ENCODE results near the gene MYMX. TPM values are rescaled to one million over a fixed set of nuclear protein-coding genes. Genes with fewer than 3 reads are reported as not detected.
"Not testable (repeated sequence)": the region's sequence is repeated elsewhere in the genome, so short reads cannot be mapped to it uniquely, and the experiment has no call there.

MYMX gene
- total RNA-seq, 2 donors from 2014 or later: 1.7 to 1.8 TPM

GRCh38 chr6:44183783-44184182 is 32.9 kb upstream of the MYMX start:
- Mint-ChIP-seq H3K4me1 (peaks cover 31% of the 10 kb centered on the region), H3K27me3 (ENCODE audit: insufficient read depth) (no peaks in the 10 kb centered on the region), H3K27ac (no peak overlapping the region), H3K36me3 (ENCODE audit: low read depth) (no peaks in the 10 kb centered on the region), H3K9me3 (no peaks in the 10 kb centered on the region), H3K4me3 (no peak overlapping the region)
- H3K4me1 ChIP-seq (ENCODE audit: control insufficient read depth, insufficient read depth, low read length): peaks cover 10% of the 10 kb centered on the region
- WGBS, 2 experiments (ENCODE audit: insufficient coverage in 1 of 2, insufficient read length in 1 of 2): 78 to 79% methylated on average over 6 to 9 of the region's 9 CpGs
- peak; percentile 27 for TF ChIP-seq CTCF (conservative IDR thresholded peaks at IDR 0.05)
- peak; percentile 62 for DNase-seq
- no peak overlapping the region for H3K27ac ChIP-seq (ENCODE audit: low read depth, low read length)
- H3K9ac ChIP-seq (ENCODE audit: extremely low read depth, low read length, poor library complexity, severe bottlenecking): no peak overlapping the region
- no peaks in the 10 kb centered on the region for H3K9me3 ChIP-seq (ENCODE audit: control insufficient read depth, low read length)
- H3K36me3 ChIP-seq (ENCODE audit: control insufficient read depth, insufficient read depth, low read length): no peaks in the 10 kb centered on the region
- H3K4me3 ChIP-seq (ENCODE audit: low read length): no peak overlapping the region
- no peaks in the 10 kb centered on the region for H3K27me3 ChIP-seq (ENCODE audit: control insufficient read depth, insufficient read depth, low read length, poor library complexity, severe bottlenecking)

- not testable (repeated sequence) for H3K27me3 ChIP-seq (ENCODE audit: control insufficient read depth, insufficient read depth, low read length, poor library complexity, severe bottlenecking); H3K27me3 Mint-ChIP-seq (ENCODE audit: insufficient read depth); H3K9me3 ChIP-seq (ENCODE audit: control insufficient read depth, low read length); H3K4me3 Mint-ChIP-seq; H3K27ac Mint-ChIP-seq; H3K9me3 Mint-ChIP-seq; H3K4me3 ChIP-seq (ENCODE audit: low read length); H3K36me3 ChIP-seq (ENCODE audit: control insufficient read depth, insufficient read depth, low read length); H3K9ac ChIP-seq (ENCODE audit: extremely low read depth, low read length, poor library complexity, severe bottlenecking); H3K27ac ChIP-seq (ENCODE audit: low read depth, low read length); H3K4me1 ChIP-seq (ENCODE audit: control insufficient read depth, insufficient read depth, low read length); H3K36me3 Mint-ChIP-seq (ENCODE audit: low read depth)
- H3K4me1 Mint-ChIP-seq: peaks cover 35% of the 10 kb centered on the region
- peak; percentile 49 for DNase-seq
- 77 to 98% methylated on average over 4 to 7 of the region's 7 CpGs for WGBS, 2 experiments (ENCODE audit: insufficient coverage in 1 of 2, insufficient read length in 1 of 2)
These were observed 31.4 kb upstream of the MYMX start for GRCh38 chr6:44185356-44185755.

GRCh38 chr6:44185953-44186634 is 30.6 kb upstream of the MYMX start:
- Mint-ChIP-seq H3K4me1 (peaks cover 35% of the 10 kb centered on the region), H3K27ac (peak overlapping the region; percentile 93), H3K4me3 (peak overlapping the region; percentile 27), H3K36me3 (ENCODE audit: low read depth) (no peaks in the 10 kb centered on the region), H3K27me3 (ENCODE audit: insufficient read depth) (no peaks in the 10 kb centered on the region), H3K9me3 (no peaks in the 10 kb centered on the region)
- Histone ChIP-seq H3K4me3 (ENCODE audit: low read length) (no peak overlapping the region), H3K9me3 (ENCODE audit: control insufficient read depth, low read length) (no peaks in the 10 kb centered on the region), H3K27me3 (ENCODE audit: control insufficient read depth, insufficient read depth, low read length, poor library complexity, severe bottlenecking) (no peaks in the 10 kb centered on the region), H3K4me1 (ENCODE audit: control insufficient read depth, insufficient read depth, low read length) (peaks cover 10% of the 10 kb centered on the region), H3K9ac (ENCODE audit: extremely low read depth, low read length, poor library complexity, severe bottlenecking) (no peak overlapping the region), H3K36me3 (ENCODE audit: control insufficient read depth, insufficient read depth, low read length) (no peaks in the 10 kb centered on the region), H3K27ac (ENCODE audit: low read depth, low read length) (no peak overlapping the region)
- DNase-seq: peak; percentile 85
- whole genome bisulfite sequencing, 2 experiments (ENCODE audit: insufficient coverage in 1 of 2, insufficient read length in 1 of 2): 32 to 40% methylated on average over 7 to 9 of the region's 9 CpGs
- no peak for TF ChIP-seq CTCF (conservative IDR thresholded peaks at IDR 0.05)

GRCh38 chr6:44186635-44187025 is 30.1 kb upstream of the MYMX start:
- Histone ChIP-seq H3K9ac (ENCODE audit: extremely low read depth, low read length, poor library complexity, severe bottlenecking) (no peak overlapping the region), H3K9me3 (ENCODE audit: control insufficient read depth, low read length) (no peaks in the 10 kb centered on the region), H3K4me1 (ENCODE audit: control insufficient read depth, insufficient read depth, low read length) (peaks cover 10% of the 10 kb centered on the region), H3K27ac (ENCODE audit: low read depth, low read length) (no peak overlapping the region), H3K27me3 (ENCODE audit: control insufficient read depth, insufficient read depth, low read length, poor library complexity, severe bottlenecking) (no peaks in the 10 kb centered on the region), H3K4me3 (ENCODE audit: low read length) (no peak overlapping the region), H3K36me3 (ENCODE audit: control insufficient read depth, insufficient read depth, low read length) (no peaks in the 10 kb centered on the region)
- Mint-ChIP-seq H3K36me3 (ENCODE audit: low read depth) (no peaks in the 10 kb centered on the region), H3K27ac (peak overlapping the region; percentile 93), H3K27me3 (ENCODE audit: insufficient read depth) (no peaks in the 10 kb centered on the region), H3K4me3 (no peak overlapping the region), H3K9me3 (no peaks in the 10 kb centered on the region), H3K4me1 (peaks cover 35% of the 10 kb centered on the region)
- TF ChIP-seq CTCF (conservative IDR thresholded peaks at IDR 0.05): no peak
- no peak for DNase-seq
- 91% methylated on average over 7 of the region's 7 CpGs for WGBS, 2 experiments (ENCODE audit: insufficient coverage in 1 of 2, insufficient read length in 1 of 2)

Data from endodermal cell (in vitro differentiated cells).